HepG2 (cell line): Measurements from ENCODE around the gene USE1. TPM values are rescaled to one million over a fixed set of nuclear protein-coding genes. Genes with fewer than 3 reads are reported as not detected.

Experiments used
- BRD4 ChIP-seq: sonication (generic); formaldehyde crosslinking; IDR thresholded peaks from 2 replicates; pipeline ENCODE4 v1.4.0; 2020; ENCODE audit warnings: missing genetic modification reagents
- CEBPG ChIP-seq: IDR thresholded peaks from 2 replicates; pipeline ENCODE4 v1.6.1; 2016
- ELF4 ChIP-seq: sonication (generic); formaldehyde crosslinking; IDR thresholded peaks from 2 replicates; pipeline ENCODE4 v1.5.0; 2020; ENCODE audit warnings: missing genetic modification reagents, mild to moderate bottlenecking, moderate library complexity, borderline replicate concordance
- GATAD1 ChIP-seq: IDR thresholded peaks from 2 replicates; pipeline ENCODE4 v1.6.1; 2016; ENCODE audit warnings: missing genetic modification reagents, missing compliant biosample characterization
- GATAD2A ChIP-seq: IDR thresholded peaks from 2 replicates; pipeline ENCODE4 v1.6.1; 2016
- MATR3 ChIP-seq: sonication (generic); formaldehyde crosslinking; IDR thresholded peaks from 2 replicates; pipeline ENCODE4 v1.4.0; 2020; ENCODE audit warnings: missing genetic modification reagents
- MAZ ChIP-seq, 2 experiments: sonication (generic) in 1 of 2; formaldehyde crosslinking in 1 of 2; IDR thresholded peaks; 2 replicates each; pipeline versions ENCODE4 v1.5.0 to v1.6.1; 2012 to 2020; ENCODE audit warnings: low read depth in 2 of 2, mild to moderate bottlenecking in 2 of 2, borderline replicate concordance in 1 of 2, improper control_type of control experiment in 1 of 2, low read length in 1 of 2, missing genetic modification reagents in 1 of 2, moderate library complexity in 1 of 2
- NFATC3 ChIP-seq: sonication (generic); formaldehyde crosslinking; IDR thresholded peaks from 2 replicates; pipeline ENCODE4 v1.5.1; 2020; ENCODE audit warnings: mild to moderate bottlenecking, missing genetic modification reagents
- SP2 ChIP-seq: sonication (generic); formaldehyde crosslinking; IDR thresholded peaks from 2 replicates; pipeline ENCODE4 v1.5.1; 2020; ENCODE audit warnings: mild to moderate bottlenecking, missing genetic modification reagents
- SRSF1 ChIP-seq: fragments of 200-400 bp; formaldehyde crosslinking; optimal IDR thresholded peaks from 2 replicates; pipeline ENCODE3; 2017; ENCODE audit warnings: mild to moderate bottlenecking, low read depth, low read length, moderate library complexity
- ZFP1 ChIP-seq: IDR thresholded peaks from 2 replicates; pipeline ENCODE4 v1.6.1; 2016
- ZFP36 ChIP-seq: fragments of 150-350 bp; IDR thresholded peaks from 2 replicates; pipeline ENCODE4 v1.6.1; 2018; ENCODE audit warnings: borderline replicate concordance, low read length, low read depth; ENCODE audit not compliant: partially characterized antibody
- ZMYM4 ChIP-seq: sonication (generic); formaldehyde crosslinking; IDR thresholded peaks from 2 replicates; pipeline ENCODE4 v1.8.1; 2023; ENCODE audit warnings: mild to moderate bottlenecking, missing genetic modification reagents
- ZNF326 ChIP-seq: sonication (generic); formaldehyde crosslinking; IDR thresholded peaks from 2 replicates; pipeline ENCODE4 v1.4.0; 2020; ENCODE audit warnings: missing genetic modification reagents, borderline replicate concordance
- ZNF777 ChIP-seq: sonication (generic); formaldehyde crosslinking; IDR thresholded peaks from 2 replicates; pipeline ENCODE4 v1.4.0; 2020; ENCODE audit warnings: missing genetic modification reagents
- polyA plus RNA-seq, 8 experiments: library from polyadenylated mRNA; depleted of rRNA in 3 of 8; stranded (reverse) in 7 of 8; unstranded in 1 of 8; fragments of >200 nt; fragmentation: Illumina TruSeq in 4 of 8; extraction: Trizol in 4 of 8; gene quantifications; 2 replicates each; pipeline versions ENCODE4 v1.2.1 to v1.2.3, GENCODE V29; 2011 to 2016; ENCODE audit warnings: low read depth in 4 of 8, missing spikeins in 1 of 8, mixed read lengths in 1 of 8; ENCODE audit not compliant: insufficient read depth in 1 of 8
- total RNA-seq, 5 experiments: library from RNA; depleted of rRNA; stranded (reverse); fragments of >200 nt; fragmentation: Illumina TruSeq; extraction: Trizol; gene quantifications; 2 replicates each; pipeline ENCODE4 v1.2.3, GENCODE V29; 2016; ENCODE audit warnings: low read depth in 1 of 5
- TF ChIP-seq, protein P1 (sequence below): sonication (generic); formaldehyde crosslinking; IDR thresholded peaks from 2 replicates; pipeline ENCODE4 v1.5.1; 2020; ENCODE audit warnings: missing genetic modification reagents, mild to moderate bottlenecking, borderline replicate concordance
- TF ChIP-seq, protein P2 (sequence below): sonication (generic); formaldehyde crosslinking; IDR thresholded peaks from 2 replicates; pipeline ENCODE4 v1.4.0; 2020; ENCODE audit warnings: missing genetic modification reagents
- TF ChIP-seq, protein P3 (sequence below): IDR thresholded peaks from 2 replicates; pipeline ENCODE4 v1.6.1; 2016; ENCODE audit warnings: mild to moderate bottlenecking, missing biosample characterization, missing genetic modification reagents
- TF ChIP-seq, protein P4 (sequence below): sonication (generic); formaldehyde crosslinking; IDR thresholded peaks from 2 replicates; pipeline ENCODE4 v1.8.0; 2022; ENCODE audit warnings: mild to moderate bottlenecking, missing genetic modification reagents

Gene USE1
- total and polyA plus RNA-seq, 2 of the 13 experiments (the other 11 are each of a cell fraction or from before 2014, with no cell fraction given) = 9.9 to 17.6 TPM

DNA sequence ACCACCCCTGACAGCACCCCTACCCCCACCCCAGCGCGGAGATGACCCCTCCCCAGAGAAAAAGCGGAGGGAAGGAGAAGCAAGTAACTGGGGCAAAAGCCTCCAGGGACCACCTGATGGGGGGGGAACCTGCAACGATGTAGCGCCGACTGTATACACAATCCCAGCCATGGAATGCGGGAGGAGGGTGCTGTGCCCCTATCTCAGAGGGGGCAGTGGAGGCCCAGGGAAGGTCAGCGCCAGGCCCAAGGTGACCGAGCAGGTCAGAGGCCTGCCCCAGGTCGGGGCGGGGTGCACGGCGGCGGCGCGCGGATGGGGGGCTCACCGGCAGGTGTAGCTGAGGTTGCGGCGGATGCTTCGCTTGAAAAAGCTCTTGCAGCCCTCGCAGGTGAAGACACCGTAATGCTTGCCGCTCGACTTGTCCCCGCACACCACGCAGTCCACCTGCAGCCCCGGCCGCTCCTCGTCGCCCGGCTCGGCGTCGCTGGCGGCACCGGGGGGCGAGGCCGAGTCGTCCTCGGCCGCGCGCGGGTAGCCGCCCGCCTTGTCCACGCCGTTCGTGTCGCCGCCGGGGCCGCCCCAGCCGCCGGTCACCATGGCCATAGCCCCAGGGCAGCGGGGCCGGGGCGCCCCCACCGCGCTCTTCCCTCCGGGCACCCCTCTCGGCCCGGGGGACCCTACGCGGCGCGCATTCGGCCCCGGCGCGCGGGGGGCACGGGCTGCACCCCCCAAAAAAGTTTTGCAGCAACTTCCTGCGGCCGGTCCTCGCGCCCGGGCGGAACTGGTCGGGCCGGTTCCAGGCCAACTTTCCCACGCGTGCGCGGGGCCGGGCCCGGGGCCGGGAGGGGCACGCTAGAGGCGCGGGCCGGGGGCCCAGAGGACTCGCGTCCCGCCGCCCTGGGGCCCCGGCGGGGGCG lies 29.7 kb downstream of the USE1 start (continued):
- TF ChIP-seq ZFP36 = no peak
- no peak for TF ChIP-seq SP2 (CRISPR knock-in tag)
- peak; percentile 49 for TF ChIP-seq SRSF1
- no peak for TF ChIP-seq ZNF326 (CRISPR knock-in tag)
- no peak for TF ChIP-seq ZFP1 (CRISPR knock-in tag)
- TF ChIP-seq BRD4 (CRISPR knock-in tag) = no peak; the same call in 1 of the 2 replicates
- TF ChIP-seq, protein P1, sequence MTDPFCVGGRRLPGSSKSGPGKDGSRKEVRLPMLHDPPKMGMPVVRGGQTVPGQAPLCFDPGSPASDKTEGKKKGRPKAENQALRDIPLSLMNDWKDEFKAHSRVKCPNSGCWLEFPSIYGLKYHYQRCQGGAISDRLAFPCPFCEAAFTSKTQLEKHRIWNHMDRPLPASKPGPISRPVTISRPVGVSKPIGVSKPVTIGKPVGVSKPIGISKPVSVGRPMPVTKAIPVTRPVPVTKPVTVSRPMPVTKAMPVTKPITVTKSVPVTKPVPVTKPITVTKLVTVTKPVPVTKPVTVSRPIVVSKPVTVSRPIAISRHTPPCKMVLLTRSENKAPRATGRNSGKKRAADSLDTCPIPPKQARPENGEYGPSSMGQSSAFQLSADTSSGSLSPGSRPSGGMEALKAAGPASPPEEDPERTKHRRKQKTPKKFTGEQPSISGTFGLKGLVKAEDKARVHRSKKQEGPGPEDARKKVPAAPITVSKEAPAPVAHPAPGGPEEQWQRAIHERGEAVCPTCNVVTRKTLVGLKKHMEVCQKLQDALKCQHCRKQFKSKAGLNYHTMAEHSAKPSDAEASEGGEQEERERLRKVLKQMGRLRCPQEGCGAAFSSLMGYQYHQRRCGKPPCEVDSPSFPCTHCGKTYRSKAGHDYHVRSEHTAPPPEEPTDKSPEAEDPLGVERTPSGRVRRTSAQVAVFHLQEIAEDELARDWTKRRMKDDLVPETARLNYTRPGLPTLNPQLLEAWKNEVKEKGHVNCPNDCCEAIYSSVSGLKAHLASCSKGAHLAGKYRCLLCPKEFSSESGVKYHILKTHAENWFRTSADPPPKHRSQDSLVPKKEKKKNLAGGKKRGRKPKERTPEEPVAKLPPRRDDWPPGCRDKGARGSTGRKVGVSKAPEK (CRISPR knock-in tag) = no peak
- TF ChIP-seq, protein P2, sequence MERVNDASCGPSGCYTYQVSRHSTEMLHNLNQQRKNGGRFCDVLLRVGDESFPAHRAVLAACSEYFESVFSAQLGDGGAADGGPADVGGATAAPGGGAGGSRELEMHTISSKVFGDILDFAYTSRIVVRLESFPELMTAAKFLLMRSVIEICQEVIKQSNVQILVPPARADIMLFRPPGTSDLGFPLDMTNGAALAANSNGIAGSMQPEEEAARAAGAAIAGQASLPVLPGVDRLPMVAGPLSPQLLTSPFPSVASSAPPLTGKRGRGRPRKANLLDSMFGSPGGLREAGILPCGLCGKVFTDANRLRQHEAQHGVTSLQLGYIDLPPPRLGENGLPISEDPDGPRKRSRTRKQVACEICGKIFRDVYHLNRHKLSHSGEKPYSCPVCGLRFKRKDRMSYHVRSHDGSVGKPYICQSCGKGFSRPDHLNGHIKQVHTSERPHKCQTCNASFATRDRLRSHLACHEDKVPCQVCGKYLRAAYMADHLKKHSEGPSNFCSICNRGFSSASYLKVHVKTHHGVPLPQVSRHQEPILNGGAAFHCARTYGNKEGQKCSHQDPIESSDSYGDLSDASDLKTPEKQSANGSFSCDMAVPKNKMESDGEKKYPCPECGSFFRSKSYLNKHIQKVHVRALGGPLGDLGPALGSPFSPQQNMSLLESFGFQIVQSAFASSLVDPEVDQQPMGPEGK (CRISPR knock-in tag) = 0 out of 2 replicates have a peak, but pooled peaks have one; percentile 1
- TF ChIP-seq, protein P3, sequence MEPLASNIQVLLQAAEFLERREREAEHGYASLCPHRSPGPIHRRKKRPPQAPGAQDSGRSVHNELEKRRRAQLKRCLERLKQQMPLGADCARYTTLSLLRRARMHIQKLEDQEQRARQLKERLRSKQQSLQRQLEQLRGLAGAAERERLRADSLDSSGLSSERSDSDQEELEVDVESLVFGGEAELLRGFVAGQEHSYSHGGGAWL (CRISPR knock-in tag) = no peak
- no peak for TF ChIP-seq ELF4
- TF ChIP-seq, protein P4, sequence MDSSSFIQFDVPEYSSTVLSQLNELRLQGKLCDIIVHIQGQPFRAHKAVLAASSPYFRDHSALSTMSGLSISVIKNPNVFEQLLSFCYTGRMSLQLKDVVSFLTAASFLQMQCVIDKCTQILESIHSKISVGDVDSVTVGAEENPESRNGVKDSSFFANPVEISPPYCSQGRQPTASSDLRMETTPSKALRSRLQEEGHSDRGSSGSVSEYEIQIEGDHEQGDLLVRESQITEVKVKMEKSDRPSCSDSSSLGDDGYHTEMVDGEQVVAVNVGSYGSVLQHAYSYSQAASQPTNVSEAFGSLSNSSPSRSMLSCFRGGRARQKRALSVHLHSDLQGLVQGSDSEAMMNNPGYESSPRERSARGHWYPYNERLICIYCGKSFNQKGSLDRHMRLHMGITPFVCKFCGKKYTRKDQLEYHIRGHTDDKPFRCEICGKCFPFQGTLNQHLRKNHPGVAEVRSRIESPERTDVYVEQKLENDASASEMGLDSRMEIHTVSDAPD (CRISPR knock-in tag) = no peak
- no peak for TF ChIP-seq NFATC3 (CRISPR knock-in tag)
- no peak for TF ChIP-seq ZNF777 (CRISPR knock-in tag)
- no peak for TF ChIP-seq ZMYM4 (CRISPR knock-in tag)
- TF ChIP-seq GATAD2A (CRISPR knock-in tag) = no peak
- TF ChIP-seq MAZ (IDR thresholded peaks at IDR 0.05; ENCODE audit: borderline replicate concordance, low read depth, low read length) = no peak
- TF ChIP-seq MAZ (CRISPR knock-in tag; IDR thresholded peaks at IDR 0.05; ENCODE audit: low read depth) = 0 out of 2 replicates have a peak, but pooled peaks have one; percentile 13
- TF ChIP-seq CEBPG (CRISPR knock-in tag) = no peak
- no peak for TF ChIP-seq GATAD1 (CRISPR knock-in tag)
- TF ChIP-seq MATR3 (CRISPR knock-in tag) = no peak
